Stomach (tissue), 4 donors: ENCODE data around the gene ARRB1.
"Not testable (repeated sequence)": the region's sequence is repeated elsewhere in the genome, so short reads cannot be mapped to it uniquely, and the experiment has no call there.

Experiments
- POLR2A ChIP-seq, 4 donors: fragments of 450-650 bp; IDR thresholded peaks; one replicate each; pipeline ENCODE4 v1.6.1; 2016; ENCODE audit warnings: antibody characterized with exemption in 4 of 4, control low read depth in 2 of 4, mild to moderate bottlenecking in 1 of 4, moderate library complexity in 1 of 4
- TF ChIP-seq, protein P1 (sequence below), 7 experiments: fragments of 450-650 bp in 4 of 7; fragments of 200-600 bp in 3 of 7; sonication (generic) in 3 of 7; IDR thresholded peaks; one replicate each; pipeline ENCODE4 v1.5.1; 2016 to 2019; ENCODE audit warnings: antibody characterized with exemption in 7 of 7, control low read depth in 2 of 7, mild to moderate bottlenecking in 1 of 7

- TF ChIP-seq, protein P1, sequence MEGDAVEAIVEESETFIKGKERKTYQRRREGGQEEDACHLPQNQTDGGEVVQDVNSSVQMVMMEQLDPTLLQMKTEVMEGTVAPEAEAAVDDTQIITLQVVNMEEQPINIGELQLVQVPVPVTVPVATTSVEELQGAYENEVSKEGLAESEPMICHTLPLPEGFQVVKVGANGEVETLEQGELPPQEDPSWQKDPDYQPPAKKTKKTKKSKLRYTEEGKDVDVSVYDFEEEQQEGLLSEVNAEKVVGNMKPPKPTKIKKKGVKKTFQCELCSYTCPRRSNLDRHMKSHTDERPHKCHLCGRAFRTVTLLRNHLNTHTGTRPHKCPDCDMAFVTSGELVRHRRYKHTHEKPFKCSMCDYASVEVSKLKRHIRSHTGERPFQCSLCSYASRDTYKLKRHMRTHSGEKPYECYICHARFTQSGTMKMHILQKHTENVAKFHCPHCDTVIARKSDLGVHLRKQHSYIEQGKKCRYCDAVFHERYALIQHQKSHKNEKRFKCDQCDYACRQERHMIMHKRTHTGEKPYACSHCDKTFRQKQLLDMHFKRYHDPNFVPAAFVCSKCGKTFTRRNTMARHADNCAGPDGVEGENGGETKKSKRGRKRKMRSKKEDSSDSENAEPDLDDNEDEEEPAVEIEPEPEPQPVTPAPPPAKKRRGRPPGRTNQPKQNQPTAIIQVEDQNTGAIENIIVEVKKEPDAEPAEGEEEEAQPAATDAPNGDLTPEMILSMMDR (IDR thresholded peaks at IDR 0.05), result not testable (repeated sequence)
- TF ChIP-seq POLR2A (IDR thresholded peaks at IDR 0.05), result not testable (repeated sequence)
These were observed 15.4 kb upstream of the ARRB1 start for GRCh38 chr11:75366826-75367225.
